Stomach (tissue), 4 donors: Measurements from ENCODE around the gene ADGRD1.

Experiments
- CTCF ChIP-seq, 7 experiments: fragments of 450-650 bp in 4 of 7; fragments of 200-600 bp in 3 of 7; sonication (generic) in 3 of 7; IDR thresholded peaks; one replicate each; pipeline ENCODE4 v1.5.1; 2016 to 2019; ENCODE audit warnings: antibody characterized with exemption in 7 of 7, control low read depth in 2 of 7, mild to moderate bottlenecking in 1 of 7
- POLR2A ChIP-seq, 4 donors: fragments of 450-650 bp; IDR thresholded peaks; one replicate each; pipeline ENCODE4 v1.6.1; 2016; ENCODE audit warnings: antibody characterized with exemption in 4 of 4, control low read depth in 2 of 4, mild to moderate bottlenecking in 1 of 4, moderate library complexity in 1 of 4
- POLR2AphosphoS5 ChIP-seq, 3 donors: sonication (generic); formaldehyde crosslinking; IDR thresholded peaks; one replicate each; pipeline ENCODE4 v1.6.1; 2016; ENCODE audit warnings: antibody characterized with exemption in 3 of 3

GRCh38 chr12:130933269-130933995 is 20.3 kb upstream of the ADGRD1 start:
- no peak for TF ChIP-seq CTCF (IDR thresholded peaks at IDR 0.05)
- TF ChIP-seq POLR2AphosphoS5 (IDR thresholded peaks at IDR 0.05), result no peak
- no peak for TF ChIP-seq POLR2A (IDR thresholded peaks at IDR 0.05)
